Fibroblast of the conjunctiva (primary cell): ENCODE results near the gene EVA1A.

ENCODE experiments used
- DNase-seq: peaks from one replicate; pipeline ENCODE4 v3.0.0-alpha.2; 2010; ENCODE audit warnings: low read depth

The EVA1A gene

DNA sequence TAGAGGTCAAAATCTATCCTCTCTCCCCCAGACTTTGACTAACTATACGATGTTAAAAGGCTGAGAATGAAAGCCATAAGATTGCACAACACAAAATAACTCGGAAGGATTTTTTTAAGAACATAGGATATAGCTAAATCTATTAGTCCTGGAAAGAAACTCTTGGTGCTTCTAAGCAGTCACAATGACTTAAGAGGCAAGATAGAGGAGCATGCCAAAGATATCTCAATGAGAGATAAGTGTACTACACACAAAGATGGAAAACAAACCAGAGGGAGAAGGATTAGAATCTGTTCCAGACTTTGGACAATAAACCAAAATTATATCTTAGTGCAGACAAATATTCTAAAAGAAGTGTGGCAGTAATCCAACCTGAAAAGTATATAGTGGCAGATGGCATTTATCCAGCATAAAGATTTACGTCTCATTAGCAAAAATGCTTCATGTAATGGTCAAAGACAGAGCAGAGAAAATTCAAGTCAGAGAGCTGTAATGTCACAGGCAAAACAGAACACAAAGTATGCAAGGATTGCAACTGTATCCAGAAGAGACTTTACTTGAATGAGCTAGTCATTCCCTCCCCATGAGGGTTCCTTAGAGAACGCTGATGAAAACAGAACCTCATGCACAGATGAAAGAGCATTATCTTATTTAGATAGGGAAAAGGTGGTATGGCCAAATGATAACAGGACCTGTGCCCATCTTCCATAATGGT, 28.8 kb upstream of the EVA1A start:
- no peak for DNase-seq

DNA sequence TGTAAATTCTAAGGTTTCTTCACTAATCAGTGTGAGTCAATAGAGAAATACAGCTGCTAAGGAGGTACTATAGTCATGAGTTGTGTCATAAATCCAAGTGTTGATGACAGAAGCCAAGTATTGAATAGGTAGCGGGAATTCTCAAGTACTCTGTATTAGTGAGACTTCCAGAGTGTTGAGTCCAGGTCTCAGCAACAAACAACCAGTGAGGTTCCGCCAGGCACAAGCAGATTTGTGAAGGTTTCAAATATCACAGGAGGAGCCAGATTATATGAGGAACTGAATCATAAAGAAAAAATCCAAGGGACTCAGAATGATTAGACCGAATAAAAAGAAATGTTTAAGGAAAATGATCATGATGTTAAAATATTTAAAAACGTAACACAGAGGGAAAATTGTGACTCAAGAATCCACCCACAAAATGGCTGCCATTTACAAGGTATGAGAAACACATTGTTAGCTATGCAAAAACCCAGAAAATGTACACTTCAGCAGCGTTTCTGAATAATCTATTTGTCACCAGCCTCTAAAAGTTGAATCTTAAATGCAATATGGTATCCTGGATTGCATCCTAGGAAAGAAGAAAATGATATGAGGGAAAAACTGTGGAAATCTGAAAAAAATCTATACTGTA, 27.3 kb upstream of the EVA1A start:
- DNase-seq: no peak

DNA sequence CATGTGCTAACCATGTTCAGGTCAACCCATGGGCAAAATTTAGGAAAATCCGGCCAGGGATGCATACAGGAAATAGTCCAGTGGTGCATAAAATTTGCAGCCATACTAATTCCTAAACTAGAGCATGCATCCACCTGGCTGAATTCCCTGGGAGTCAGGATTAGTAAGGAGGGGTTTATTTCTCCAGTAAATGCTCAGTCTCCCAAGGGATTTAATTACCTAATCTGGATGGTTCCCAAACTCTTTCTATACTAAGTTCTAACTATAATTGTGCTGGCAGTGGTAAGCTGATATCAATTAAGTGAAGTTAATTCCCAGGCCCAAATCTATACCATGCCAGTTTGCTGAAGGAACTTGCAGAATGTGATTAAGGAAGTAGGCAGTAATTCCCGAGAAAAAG, 26.2 kb upstream of the EVA1A start:
- DNase-seq: no peak

DNA sequence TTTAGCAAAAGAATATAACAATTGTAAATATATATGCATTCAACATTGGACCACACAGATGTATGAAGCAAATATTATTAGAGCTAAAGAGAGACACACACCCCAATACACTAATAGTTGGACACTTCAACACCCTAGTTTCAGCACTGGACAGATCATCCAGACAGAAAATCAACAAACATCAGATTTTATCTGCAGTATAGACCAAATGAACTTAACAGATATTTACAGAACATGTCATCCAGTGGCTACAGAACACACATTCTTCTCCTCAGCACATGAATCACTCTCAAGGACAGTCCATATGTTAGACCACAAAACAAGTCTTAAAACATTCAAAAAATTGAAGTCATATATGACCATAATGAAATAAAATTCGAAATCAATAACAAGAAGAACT, 22.1 kb upstream of the EVA1A start:
- DNase-seq: no peak

DNA sequence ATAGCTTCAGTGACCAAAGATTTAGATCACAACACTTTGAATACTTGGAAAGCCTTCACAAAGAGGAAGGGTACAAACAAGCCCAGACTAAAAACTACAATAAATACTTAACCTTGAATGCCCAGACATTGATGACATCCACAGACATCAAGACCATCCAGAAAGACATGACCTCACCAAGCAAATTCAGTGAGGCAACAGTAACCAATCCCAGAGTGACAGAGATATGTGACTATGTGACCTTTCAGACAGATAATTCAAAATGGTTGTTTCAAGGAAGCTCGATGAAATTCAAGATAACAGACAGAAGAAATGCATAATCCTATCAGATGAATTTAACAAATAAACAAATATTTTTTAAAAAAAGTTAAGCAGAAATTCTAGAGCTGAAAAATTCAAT, 19.9 kb upstream of the EVA1A start:
- DNase-seq: no peak

DNA sequence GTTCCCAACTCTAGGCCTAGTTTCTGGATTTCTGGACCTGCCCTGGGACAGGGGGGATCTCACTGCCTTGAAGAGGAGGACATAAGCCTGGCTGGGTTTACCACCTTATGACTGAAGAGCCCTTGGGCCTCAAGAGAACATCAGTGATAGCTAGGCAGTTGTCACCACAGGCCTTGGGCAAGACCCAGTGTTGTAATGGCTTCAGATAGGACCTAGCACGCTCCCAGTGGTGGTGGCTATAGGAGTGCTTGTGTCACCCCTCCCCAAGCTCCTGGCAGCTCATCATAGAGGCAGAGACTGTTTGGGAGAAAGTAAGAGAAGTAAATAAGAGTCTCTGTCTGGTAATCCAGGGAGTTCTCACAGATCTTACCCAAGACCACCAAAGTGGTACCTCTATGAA, 19.4 kb upstream of the EVA1A start:
- no peak for DNase-seq

DNA sequence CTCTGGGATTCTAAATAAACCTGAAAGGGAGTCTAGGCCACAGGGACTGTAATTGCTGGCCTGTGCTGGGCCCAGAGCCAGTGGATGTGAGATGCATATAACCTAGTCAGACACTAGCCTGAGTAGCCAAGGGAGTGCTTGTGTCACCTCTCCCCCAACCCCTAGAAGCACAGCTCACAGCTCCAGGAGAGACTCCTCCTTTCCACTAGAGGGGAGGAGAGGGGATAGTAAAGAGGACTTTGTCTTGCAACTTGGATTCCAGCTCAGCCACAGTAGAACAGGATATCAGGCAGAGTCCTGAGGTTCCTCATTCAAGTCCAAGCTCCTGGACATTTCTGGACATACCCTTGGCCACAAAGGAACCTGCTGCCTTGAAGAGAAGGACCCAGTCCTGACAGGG, 18.4 kb upstream of the EVA1A start:
- no peak for DNase-seq

DNA sequence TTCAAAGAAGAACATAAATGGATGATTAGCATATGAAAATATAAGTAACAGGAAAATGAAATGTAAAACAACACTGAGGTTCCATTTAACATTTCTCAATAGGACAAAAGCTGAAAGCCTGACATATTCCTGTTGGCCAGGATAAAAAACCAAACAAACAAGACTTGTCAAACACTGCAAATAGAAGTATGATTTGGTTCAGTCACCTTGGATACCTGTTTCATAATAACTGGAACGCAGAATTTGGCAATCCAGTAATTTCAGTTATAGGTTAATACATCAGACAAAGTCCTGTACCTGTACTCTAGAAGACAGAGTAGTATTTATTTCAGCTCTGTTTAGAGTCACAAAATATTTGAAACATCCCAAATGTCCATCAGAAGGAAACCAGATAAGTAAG, 16.5 kb upstream of the EVA1A start:
- DNase-seq: no peak

DNA sequence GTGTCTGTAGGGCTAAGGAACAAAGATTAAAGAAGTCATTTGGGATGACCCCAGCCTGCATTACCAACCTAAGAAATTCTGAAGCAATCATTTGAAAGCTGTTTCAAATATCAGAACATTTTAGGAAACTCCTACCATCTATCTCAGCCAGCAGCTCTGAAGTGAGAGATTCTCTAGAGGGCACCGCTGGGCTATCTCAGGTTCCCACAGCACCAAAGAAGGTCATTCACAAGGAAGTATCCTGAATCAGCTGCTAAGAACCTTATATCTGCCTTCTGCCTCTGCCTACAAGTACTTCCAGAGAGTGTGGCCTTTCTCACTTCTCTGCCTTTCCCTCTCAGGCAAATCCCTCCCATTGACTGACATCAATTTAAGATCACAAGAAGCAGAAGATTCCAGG, 13.4 kb upstream of the EVA1A start:
- no peak for DNase-seq

DNA sequence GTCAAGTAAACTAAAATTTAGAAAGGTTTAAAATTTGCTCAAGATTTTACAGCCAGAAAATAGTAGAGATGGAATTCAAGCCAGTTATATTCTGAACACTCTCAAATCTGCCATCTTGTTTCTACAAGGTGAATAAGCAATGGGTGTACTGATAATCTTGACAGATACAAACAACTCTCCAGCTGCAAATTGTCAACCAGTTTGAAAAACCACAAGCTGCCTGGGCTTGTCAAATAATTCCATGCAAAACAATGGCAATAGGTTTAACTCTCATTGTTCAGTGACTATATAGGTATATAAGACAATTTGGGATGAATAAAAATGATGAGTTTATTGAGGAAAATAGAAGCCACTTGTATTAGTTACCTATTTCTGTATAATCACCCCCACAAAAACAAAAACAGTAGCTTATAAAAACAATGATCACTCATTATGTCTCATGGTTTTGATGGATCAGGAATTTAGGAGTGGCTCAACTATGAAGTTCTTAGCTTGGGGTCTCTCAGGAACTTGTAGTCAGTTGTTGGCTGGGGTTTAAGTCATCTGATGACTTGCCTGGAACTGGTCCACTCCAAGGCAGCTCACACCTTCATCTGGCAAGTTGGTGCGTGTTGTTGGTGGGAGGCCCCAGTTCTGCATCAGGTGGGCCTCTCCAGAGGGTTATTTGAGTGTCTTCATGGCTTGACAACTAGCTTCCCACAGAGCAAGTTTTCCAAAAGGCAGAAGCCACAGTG, 12.6 kb upstream of the EVA1A start:
- DNase-seq: no peak

DNA sequence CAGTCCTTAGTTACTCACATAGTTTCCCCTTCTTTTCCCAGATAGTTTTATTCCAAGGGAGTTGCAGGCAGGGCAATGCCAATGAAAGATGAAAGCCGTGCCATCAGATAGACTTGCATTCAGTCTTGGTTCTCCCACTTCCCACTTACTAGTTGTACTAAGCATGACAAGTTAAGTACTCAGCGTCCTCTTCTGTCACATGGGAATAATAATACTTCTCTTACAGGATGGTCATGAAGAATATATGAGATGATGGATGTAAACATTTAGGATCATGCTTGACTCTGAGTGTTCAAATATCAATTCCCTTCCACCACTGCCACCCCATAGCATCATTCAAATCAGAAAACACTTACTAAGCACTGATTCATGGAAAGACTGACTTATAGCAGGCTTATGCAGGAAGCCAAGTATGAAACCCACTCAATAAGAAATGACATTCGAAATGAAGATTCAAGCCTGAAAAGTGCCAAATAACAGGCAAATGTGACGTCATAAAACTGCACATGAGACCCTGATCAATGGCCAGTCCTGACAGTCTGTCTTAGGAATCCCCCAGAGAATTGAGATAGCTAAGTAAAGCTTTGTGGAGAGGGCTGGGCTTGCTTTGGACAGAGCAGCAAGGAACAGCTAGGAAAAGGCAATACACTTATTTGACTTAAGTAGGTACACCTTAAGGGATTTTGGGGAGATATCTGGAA, 11.1 kb upstream of the EVA1A start:
- DNase-seq: no peak

DNA sequence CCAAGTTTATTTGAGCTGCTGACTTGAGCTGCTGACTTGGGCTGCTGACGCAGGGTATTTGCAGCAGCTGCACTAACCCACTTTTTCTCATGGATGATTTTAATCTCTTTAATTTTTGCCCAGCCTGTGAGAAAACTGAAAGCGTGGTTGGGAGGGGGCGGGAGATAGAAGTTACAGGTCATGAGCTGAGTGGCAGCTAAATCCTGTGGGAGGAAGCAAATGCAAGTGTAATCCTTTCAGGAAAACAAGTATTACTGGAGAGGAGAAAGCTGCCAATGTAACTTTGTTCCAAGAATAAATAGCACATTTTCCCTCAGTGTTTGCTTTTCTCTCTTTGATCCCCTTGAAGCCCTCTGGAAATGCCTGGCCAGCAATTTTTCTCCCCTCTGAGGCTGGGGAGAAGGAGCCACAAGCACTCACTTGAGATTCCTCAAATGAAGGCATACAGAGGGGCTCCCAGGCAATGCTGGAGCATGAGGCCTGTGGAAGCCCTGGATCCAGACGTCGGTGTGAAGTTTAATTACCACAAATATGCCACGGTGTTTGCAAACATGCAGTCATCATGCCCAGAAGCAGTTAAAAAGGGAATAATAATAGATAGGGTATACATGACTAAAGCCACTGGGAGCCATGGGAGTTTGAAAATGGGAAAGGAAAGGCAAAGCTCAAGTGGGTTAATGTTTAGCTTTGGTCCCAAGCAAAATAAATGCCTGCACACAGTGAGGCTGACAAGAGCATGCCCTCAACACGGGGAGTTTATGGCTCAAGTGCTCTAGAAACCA, 10.4 kb upstream of the EVA1A start:
- DNase-seq: no peak

DNA sequence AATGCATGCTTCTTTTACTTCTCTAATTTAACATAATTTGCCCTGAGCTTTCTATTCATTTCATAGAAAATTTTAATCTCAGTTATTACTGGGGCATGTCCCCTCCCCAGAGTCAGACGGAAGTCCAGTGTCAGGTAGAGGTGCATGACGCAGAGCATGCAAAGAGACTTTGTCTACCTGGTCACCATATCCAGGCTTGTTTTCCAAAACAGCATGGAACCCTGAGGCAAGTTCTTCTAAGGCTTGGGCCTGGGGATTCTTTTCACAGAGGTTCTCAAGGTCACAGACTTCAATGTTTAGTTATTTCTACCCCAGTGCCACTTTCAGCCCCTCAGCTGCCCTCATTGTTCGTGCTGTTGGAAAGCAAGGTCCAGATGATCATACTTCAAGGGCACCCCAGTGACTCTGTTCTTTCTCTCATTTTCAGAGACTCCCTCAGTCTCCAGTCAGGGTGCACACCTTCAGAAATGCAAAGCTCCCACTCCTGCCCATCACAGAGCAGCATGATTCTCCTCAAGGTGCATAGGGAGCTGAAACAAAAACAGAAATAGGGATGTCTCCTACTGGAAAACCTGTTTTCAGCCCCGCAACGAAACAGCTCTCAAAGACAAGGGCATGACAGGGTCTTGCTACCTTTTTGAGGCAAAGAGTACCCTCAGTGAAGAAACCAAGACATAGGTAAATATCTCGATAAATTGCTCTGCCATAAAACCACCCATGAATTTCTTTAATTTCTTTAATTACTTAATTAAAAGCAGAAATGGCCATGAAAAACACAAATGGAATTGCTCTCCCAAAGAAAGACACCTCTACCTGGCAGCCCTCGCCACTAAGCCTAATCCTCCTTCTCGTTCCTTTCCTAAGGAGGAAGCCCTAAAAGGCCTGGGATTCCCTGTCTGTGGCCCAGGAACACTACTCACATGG, 9.5 kb upstream of the EVA1A start:
- no peak for DNase-seq

DNA sequence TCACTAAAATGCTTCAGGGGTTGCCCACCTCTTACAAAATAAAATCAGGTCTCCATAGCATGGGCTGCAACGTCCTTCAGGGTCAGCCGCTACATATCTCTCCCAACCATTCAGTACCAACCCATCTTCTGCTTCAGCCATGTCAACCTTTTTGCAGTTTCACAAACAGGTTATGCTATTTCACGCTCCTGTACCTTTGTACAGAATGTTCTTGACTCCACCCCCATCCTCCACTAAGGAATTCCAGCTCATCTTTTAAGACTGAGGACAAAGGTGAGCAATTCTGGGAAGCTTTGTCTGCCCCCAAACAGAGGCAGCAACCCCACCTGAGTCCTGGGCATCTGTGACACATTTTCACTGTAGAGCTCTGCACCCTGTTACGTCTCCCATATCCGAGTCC, 8.8 kb upstream of the EVA1A start:
- no peak for DNase-seq

DNA sequence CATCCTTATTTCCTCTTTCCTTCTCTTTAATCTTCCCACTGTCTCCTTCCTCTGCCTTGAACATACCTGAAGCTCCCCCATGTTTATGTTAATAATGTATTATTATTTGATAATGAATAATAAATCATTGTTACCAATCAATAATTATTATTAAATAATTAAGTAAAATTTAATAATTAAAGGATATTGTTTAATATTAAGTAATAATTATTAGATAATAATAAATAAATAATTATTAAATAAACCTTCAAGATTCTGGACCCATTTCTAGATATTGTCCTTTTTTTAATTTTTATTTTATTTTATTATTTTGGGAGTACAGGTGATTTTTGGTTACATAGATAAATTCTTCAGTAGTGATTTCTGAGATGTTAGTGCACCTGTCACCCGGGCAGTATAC, 7.4 kb upstream of the EVA1A start:
- no peak for DNase-seq

DNA sequence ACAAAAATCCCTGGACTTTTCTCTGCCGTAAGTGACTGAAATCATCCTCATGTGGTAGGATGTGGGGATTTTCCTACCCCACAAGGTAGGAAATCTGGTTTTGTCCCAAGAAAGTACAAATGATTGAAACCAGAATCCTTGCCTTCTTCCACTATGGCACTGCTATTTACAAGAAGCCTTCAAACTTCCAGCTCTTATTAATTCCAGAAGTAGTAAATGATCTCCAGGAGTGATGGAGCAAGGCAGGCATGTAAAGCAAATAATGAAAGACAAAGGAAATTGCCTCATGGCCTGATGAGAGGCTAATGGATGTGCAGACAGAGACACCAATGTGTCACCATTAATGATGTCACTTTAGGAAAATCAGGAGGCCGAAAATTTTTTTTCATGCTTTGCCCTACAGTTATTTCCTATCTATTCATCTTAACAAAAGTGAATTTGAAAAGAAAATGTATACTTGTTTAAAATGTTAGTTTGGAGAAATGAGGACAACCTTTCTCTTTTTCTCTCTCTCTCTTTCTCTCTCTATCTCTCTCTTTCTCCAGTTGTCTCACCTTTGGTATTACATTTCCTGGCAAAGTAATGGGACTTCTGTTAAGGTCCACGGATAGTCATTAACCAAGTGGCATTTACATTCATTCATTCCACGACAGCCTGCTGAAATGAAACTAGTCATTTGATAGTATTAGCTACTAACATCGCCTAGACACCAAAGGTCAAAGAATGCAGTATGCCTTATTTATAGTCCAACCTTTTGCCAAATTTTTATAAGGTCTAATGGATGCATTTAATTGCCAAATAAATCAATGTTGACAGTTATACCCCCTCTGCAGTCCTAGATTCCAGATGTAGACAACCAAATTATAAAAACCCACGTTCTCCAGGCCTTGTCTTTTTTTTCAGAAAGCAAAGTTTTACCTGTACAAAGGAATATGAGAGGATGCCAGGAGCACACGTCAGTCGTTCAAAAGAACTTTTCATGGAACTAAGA, 5.0 kb upstream of the EVA1A start:
- DNase-seq: no peak

DNA sequence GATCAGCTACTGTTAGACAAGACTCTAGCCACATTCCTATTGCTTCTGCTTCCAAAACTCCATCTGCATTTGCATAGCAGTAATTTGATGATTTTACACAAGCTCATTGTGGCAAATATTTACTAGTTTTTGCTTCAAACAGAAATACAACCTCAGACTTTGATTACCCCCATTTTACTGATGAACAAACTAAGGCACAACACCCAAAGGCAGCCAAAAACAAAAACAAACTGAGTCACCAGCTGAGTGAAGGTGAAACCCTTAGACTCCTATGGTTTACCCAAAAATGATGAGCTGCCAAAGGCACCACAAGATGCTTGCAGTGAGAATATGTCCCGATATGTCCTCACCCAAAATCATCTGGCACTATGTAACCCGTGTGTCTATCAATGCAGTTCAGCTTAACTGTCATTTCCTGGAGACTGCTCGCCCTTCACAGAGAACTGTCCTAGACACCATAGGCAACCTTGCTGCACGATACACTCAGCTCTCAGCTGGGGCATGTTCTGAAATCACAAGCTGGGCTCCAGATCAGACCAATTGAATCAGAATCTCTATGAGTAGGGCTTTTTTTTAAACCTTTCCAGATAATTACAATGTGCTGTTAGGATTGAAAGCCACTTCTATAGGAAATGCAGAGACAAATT, 4.1 kb upstream of the EVA1A start:
- no peak for DNase-seq

DNA sequence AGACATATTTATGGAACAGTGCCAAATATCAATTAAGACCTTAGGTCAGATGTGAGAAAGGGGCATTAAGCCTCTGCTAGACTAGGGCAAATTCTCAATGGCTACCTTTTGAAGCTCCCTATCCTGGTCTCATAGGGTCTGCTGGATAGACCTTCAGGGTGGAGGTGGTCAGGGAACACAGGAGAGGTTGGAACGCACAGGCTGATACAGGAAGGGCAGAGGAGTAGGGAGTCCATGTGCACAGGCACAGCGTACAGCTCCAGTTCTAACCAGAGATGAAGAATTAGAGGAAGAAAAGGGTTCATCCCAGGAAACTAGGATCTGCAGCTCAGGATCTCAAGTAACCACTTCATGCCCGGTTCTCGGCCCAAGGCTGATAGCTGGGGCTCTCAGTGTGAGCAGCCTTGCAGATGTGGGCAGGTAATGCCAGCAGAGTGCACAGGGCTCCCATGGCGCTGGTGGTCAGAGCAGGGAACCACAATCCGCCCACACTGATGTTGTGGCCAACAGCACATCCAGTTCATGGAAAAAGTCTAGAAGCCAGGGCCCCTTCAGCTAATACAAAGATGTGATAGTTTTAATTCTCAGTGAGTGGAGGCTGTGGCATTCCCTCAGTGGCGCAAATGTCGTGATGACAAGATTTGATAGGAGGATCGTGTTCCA, 3.4 kb upstream of the EVA1A start:
- DNase-seq: no peak

DNA sequence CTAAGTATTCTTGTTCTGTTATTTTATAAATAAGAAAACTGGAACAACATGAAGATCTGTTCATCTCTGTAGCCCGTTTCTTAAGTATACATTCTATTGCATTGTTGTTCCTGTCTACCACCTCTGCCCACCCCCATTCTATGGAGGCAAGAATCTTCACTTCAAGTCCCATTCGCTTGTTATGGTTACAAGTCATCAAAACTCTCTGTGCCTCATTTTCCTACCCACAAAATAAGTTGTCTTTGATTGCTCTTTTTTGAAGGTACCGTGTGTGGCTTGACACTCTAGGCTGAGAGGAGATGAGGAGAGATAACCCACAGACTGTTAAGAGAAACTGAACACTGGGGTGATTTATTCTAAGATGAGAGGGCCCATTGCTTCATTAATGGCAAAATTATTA, 2.9 kb upstream of the EVA1A start:
- no peak for DNase-seq
